H9 (cell line): ENCODE results near the gene MTA1. TPM values are rescaled to one million over a fixed set of nuclear protein-coding genes. Genes with fewer than 3 reads are reported as not detected.

Experiments used
- DNase-seq: peaks from one replicate; pipeline ENCODE4 v3.0.0-alpha.2; 2017
- H2AFZ ChIP-seq: one replicate; pipeline ENCODE4 v1.6.1; 2013; ENCODE audit warnings: mild to moderate bottlenecking, low read length, control low read depth, moderate library complexity
- H2AK5ac ChIP-seq: 2 replicates; pipeline ENCODE4 v1.6.1; 2013; ENCODE audit warnings: low read length, control low read depth, mixed read lengths; ENCODE audit not compliant: insufficient read length
- H2BK120ac ChIP-seq: one replicate; pipeline ENCODE4 v1.6.1; 2013; ENCODE audit warnings: low read depth, mild to moderate bottlenecking, low read length, control low read depth, inconsistent platforms; ENCODE audit not compliant: poor library complexity, severe bottlenecking
- H2BK12ac ChIP-seq: 2 replicates; pipeline ENCODE4 v1.6.1; 2013; ENCODE audit warnings: low read length, control low read depth, mixed read lengths, low read depth; ENCODE audit not compliant: insufficient read length
- H2BK15ac ChIP-seq: 2 replicates; pipeline ENCODE4 v1.6.1; 2013; ENCODE audit warnings: low read depth, low read length, control low read depth
- H2BK20ac ChIP-seq: one replicate; pipeline ENCODE4 v1.6.1; 2013; ENCODE audit warnings: low read depth, mild to moderate bottlenecking, low read length, control low read depth, inconsistent platforms; ENCODE audit not compliant: poor library complexity, severe bottlenecking
- H2BK5ac ChIP-seq: 2 replicates; pipeline ENCODE4 v1.6.1; 2013; ENCODE audit warnings: low read length, control low read depth, mixed read lengths; ENCODE audit not compliant: insufficient read length
- H3K14ac ChIP-seq: 2 replicates; pipeline ENCODE4 v1.6.1; 2013; ENCODE audit warnings: low read length, control low read depth; ENCODE audit not compliant: insufficient read depth
- H3K18ac ChIP-seq: 2 replicates; pipeline ENCODE4 v1.6.1; 2013; ENCODE audit warnings: low read depth, mild to moderate bottlenecking, mixed read lengths, low read length, control low read depth; ENCODE audit not compliant: insufficient read length
- H3K23ac ChIP-seq: 2 replicates; pipeline ENCODE4 v1.6.1; 2013; ENCODE audit warnings: low read length, control low read depth, mixed read lengths, low read depth; ENCODE audit not compliant: insufficient read length
- H3K23me2 ChIP-seq: 2 replicates; pipeline ENCODE4 v1.6.1; 2013; ENCODE audit warnings: low read depth, mild to moderate bottlenecking, mixed read lengths, low read length, control low read depth; ENCODE audit not compliant: insufficient read length, poor library complexity, severe bottlenecking
- H3K27ac ChIP-seq: 2 replicates; pipeline ENCODE4 v1.5.1; 2013; ENCODE audit warnings: low read length, control low read depth, mixed read lengths, low read depth; ENCODE audit not compliant: insufficient read length
- H3K27me3 ChIP-seq: 2 replicates; pipeline ENCODE4 v1.6.1; 2013; ENCODE audit warnings: low read length, control low read depth, inconsistent platforms; ENCODE audit not compliant: insufficient read depth
- H3K4ac ChIP-seq: 2 replicates; pipeline ENCODE4 v1.6.1; 2013; ENCODE audit warnings: low read depth, mild to moderate bottlenecking, control low read depth, inconsistent platforms, low read length, moderate library complexity
- H3K4me1 ChIP-seq: 2 replicates; pipeline ENCODE4 v1.6.1; 2013; ENCODE audit warnings: low read length, control low read depth, inconsistent platforms; ENCODE audit not compliant: insufficient read depth
- H3K4me2 ChIP-seq: 2 replicates; pipeline ENCODE4 v1.6.1; 2013; ENCODE audit warnings: low read length, control low read depth, mixed read lengths; ENCODE audit not compliant: insufficient read length, insufficient read depth
- H3K56ac ChIP-seq: 2 replicates; pipeline ENCODE4 v1.6.1; 2013; ENCODE audit warnings: low read depth, mild to moderate bottlenecking, mixed read lengths, low read length, control low read depth; ENCODE audit not compliant: insufficient read length
- H3K79me1 ChIP-seq: 2 replicates; pipeline ENCODE4 v1.6.1; 2013; ENCODE audit warnings: low read depth, mild to moderate bottlenecking, moderate library complexity, low read length, control low read depth, inconsistent platforms; ENCODE audit not compliant: insufficient read depth, poor library complexity, severe bottlenecking
- H3K79me2 ChIP-seq: 2 replicates; pipeline ENCODE4 v1.6.1; 2013; ENCODE audit warnings: low read length, control low read depth, inconsistent platforms; ENCODE audit not compliant: insufficient read depth
- H3K9ac ChIP-seq: 2 replicates; pipeline ENCODE4 v1.6.1; 2013; ENCODE audit warnings: low read length, control low read depth, mixed read lengths; ENCODE audit not compliant: insufficient read length; ENCODE audit errors: extremely low read depth
- H3K9me3 ChIP-seq: one replicate; pipeline ENCODE4 v1.6.1; 2013; ENCODE audit warnings: low read depth, low read length, inconsistent platforms; ENCODE audit not compliant: control insufficient read depth
- H3T11ph ChIP-seq: one replicate; pipeline ENCODE4 v1.6.1; 2013; ENCODE audit warnings: mild to moderate bottlenecking, low read length, control low read depth, inconsistent platforms
- H4K20me1 ChIP-seq: one replicate; pipeline ENCODE4 v1.6.1; 2013; ENCODE audit not compliant: control insufficient read depth, insufficient read length, insufficient read depth
- H4K5ac ChIP-seq: 2 replicates; pipeline ENCODE4 v1.6.1; 2013; ENCODE audit warnings: low read depth, mild to moderate bottlenecking, mixed read lengths, low read length, control low read depth; ENCODE audit not compliant: insufficient read length
- H4K8ac ChIP-seq: replicated peaks from 2 replicates; pipeline ENCODE4 v1.6.1; 2013; ENCODE audit warnings: low read length, control low read depth, mixed read lengths, low read depth; ENCODE audit not compliant: insufficient read length
- H4K91ac ChIP-seq: 2 replicates; pipeline ENCODE4 v1.6.1; 2013; ENCODE audit warnings: low read depth, mild to moderate bottlenecking, moderate library complexity, mixed read lengths, low read length, control low read depth; ENCODE audit not compliant: insufficient read length
- H3K27ac Mint-ChIP-seq, 3 experiments: 2 replicates in 2 of 3; 3 replicates in 1 of 3; pipeline ENCODE4 v1.8.0; 2020 to 2021; ENCODE audit warnings: mixed read lengths in 3 of 3, mild to moderate bottlenecking in 1 of 3, moderate library complexity in 1 of 3
- H3K27me3 Mint-ChIP-seq: 2 replicates; pipeline ENCODE4 v1.8.0; 2021; ENCODE audit warnings: low read depth, mild to moderate bottlenecking, moderate library complexity, mixed read lengths
- H3K36me3 Mint-ChIP-seq, 3 experiments: 2 replicates in 2 of 3; 3 replicates in 1 of 3; pipeline ENCODE4 v1.8.0; 2020 to 2021; ENCODE audit warnings: low read depth in 3 of 3, mixed read lengths in 3 of 3; ENCODE audit not compliant: insufficient read depth in 1 of 3
- H3K4me1 Mint-ChIP-seq, 2 experiments: 2 replicates each; pipeline ENCODE4 v1.8.0; 2020; ENCODE audit warnings: mixed read lengths in 2 of 2
- H3K4me3 Mint-ChIP-seq, 2 experiments: 2 replicates in 1 of 2; 3 replicates in 1 of 2; pipeline ENCODE4 v1.8.0; 2020 to 2021; ENCODE audit warnings: mild to moderate bottlenecking in 2 of 2, mixed read lengths in 2 of 2, moderate library complexity in 1 of 2
- H3K9me3 Mint-ChIP-seq, 2 experiments: 2 replicates in 1 of 2; 3 replicates in 1 of 2; pipeline ENCODE4 v1.8.0; 2020; ENCODE audit warnings: mild to moderate bottlenecking in 2 of 2, mixed read lengths in 2 of 2, moderate library complexity in 1 of 2
- WGBS: extraction: QIAGEN DNeasy Blood & Tissue Kit; methylation state at CpG from one replicate; pipeline ENCODE4 v1.1.7; 2013; ENCODE audit warnings: missing lambda C conversion rate, low lambda C conversion rate, mixed read lengths; ENCODE audit not compliant: insufficient read length; ENCODE audit errors: extremely low coverage; 5-methylcytosine and 5-hydroxymethylcytosine counted together
- total RNA-seq: library from RNA; stranded (reverse); gene quantifications from 2 replicates; pipeline ENCODE4 v1.2.1, GENCODE V29; 2021
- TF ChIP-seq, protein P1 (sequence below): fragments of 200-600 bp; sonication (generic); conservative IDR thresholded peaks from 3 replicates; pipeline ENCODE4 v1.8.0; 2021; ENCODE audit warnings: antibody characterized with exemption, mild to moderate bottlenecking

Gene MTA1
- total RNA-seq, 1 experiment from 2014 or later, result 230 TPM

DNA sequence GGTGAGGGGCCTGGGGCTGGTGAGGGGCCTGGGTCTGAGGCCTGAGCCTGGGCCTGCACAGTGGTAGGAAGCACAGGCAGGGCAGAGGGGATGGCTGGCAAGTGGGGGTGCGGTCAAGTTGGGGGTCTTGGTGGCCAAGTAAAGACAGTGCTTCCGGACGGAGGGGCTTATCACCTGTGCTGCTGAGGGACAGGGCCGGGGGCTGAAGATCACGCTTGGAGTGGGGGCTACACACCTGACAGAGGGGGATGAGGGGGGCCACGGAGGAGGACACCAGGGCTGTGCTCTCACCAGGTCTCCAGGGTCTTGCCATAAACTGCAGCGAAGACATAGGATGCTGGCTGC is 83.6 kb downstream of the MTA1 start:
- no peak overlapping the region for H4K91ac ChIP-seq
- no peak overlapping the region for H4K8ac ChIP-seq
- no CpG with 5 or more reads among the region's 7 CpGs for WGBS
- no peak overlapping the region for H3K14ac ChIP-seq
- H2BK5ac ChIP-seq, result no peak overlapping the region
- peaks cover 0 to 8% of the 10 kb centered on the region in 2 experiments; a peak in 1 of 5 replicates for H3K9me3 Mint-ChIP-seq
- H3K27ac Mint-ChIP-seq, result no peak overlapping the region; a peak in 1 of 7 replicates
- H3K18ac ChIP-seq, result no peak overlapping the region
- no peak overlapping the region for H2AFZ ChIP-seq
- no peaks in the 10 kb centered on the region for H3K79me1 ChIP-seq
- no peak overlapping the region for H3K56ac ChIP-seq
- H2BK20ac ChIP-seq, result no peak overlapping the region
- H4K20me1 ChIP-seq, result no peaks in the 10 kb centered on the region
- H2BK15ac ChIP-seq, result no peak overlapping the region
- H3K36me3 Mint-ChIP-seq, result no peaks in the 10 kb centered on the region; a peak in 1 of 7 replicates
- no peak overlapping the region for H2BK12ac ChIP-seq
- DNase-seq, result no peak
- H4K5ac ChIP-seq, result no peak overlapping the region
- H3K27me3 ChIP-seq, result no peaks in the 10 kb centered on the region; the same call in 1 of the 2 replicates
- H3K4me1 Mint-ChIP-seq, result peaks cover 0 to 4% of the 10 kb centered on the region in 2 experiments; a peak in 2 of 4 replicates
- no peak overlapping the region for H3K27ac ChIP-seq
- no peak overlapping the region for H3K4me2 ChIP-seq
- no peak overlapping the region for H2AK5ac ChIP-seq
- no peak overlapping the region for H3K9ac ChIP-seq
- no peak overlapping the region; a peak in 1 of 5 replicates for H3K4me3 Mint-ChIP-seq
- H3K4me1 ChIP-seq, result no peaks in the 10 kb centered on the region
- TF ChIP-seq, protein P1, sequence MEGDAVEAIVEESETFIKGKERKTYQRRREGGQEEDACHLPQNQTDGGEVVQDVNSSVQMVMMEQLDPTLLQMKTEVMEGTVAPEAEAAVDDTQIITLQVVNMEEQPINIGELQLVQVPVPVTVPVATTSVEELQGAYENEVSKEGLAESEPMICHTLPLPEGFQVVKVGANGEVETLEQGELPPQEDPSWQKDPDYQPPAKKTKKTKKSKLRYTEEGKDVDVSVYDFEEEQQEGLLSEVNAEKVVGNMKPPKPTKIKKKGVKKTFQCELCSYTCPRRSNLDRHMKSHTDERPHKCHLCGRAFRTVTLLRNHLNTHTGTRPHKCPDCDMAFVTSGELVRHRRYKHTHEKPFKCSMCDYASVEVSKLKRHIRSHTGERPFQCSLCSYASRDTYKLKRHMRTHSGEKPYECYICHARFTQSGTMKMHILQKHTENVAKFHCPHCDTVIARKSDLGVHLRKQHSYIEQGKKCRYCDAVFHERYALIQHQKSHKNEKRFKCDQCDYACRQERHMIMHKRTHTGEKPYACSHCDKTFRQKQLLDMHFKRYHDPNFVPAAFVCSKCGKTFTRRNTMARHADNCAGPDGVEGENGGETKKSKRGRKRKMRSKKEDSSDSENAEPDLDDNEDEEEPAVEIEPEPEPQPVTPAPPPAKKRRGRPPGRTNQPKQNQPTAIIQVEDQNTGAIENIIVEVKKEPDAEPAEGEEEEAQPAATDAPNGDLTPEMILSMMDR, result no peak
- H3K79me2 ChIP-seq, result no peaks in the 10 kb centered on the region
- no peak overlapping the region for H3T11ph ChIP-seq
- H3K27me3 Mint-ChIP-seq, result peaks cover 16% of the 10 kb centered on the region
- no peaks in the 10 kb centered on the region for H3K9me3 ChIP-seq
- H3K4ac ChIP-seq, result no peak overlapping the region
- no peak overlapping the region for H3K23ac ChIP-seq
- H3K23me2 ChIP-seq, result peaks cover 2% of the 10 kb centered on the region
- H2BK120ac ChIP-seq, result no peak overlapping the region
